Measurements from ENCODE around the gene SPATA16.

GRCh38 chr3:172989373-172989772 is 151.7 kb downstream of the SPATA16 start:
- TF ChIP-seq, protein P1, sequence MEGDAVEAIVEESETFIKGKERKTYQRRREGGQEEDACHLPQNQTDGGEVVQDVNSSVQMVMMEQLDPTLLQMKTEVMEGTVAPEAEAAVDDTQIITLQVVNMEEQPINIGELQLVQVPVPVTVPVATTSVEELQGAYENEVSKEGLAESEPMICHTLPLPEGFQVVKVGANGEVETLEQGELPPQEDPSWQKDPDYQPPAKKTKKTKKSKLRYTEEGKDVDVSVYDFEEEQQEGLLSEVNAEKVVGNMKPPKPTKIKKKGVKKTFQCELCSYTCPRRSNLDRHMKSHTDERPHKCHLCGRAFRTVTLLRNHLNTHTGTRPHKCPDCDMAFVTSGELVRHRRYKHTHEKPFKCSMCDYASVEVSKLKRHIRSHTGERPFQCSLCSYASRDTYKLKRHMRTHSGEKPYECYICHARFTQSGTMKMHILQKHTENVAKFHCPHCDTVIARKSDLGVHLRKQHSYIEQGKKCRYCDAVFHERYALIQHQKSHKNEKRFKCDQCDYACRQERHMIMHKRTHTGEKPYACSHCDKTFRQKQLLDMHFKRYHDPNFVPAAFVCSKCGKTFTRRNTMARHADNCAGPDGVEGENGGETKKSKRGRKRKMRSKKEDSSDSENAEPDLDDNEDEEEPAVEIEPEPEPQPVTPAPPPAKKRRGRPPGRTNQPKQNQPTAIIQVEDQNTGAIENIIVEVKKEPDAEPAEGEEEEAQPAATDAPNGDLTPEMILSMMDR (IDR thresholded peaks at IDR 0.05) = no peak
- TF ChIP-seq PRRX2 (CRISPR knock-in tag; IDR thresholded peaks at IDR 0.05) (no peak), CREB1 (CRISPR knock-in tag; IDR thresholded peaks at IDR 0.05) (no peak), JUN (CRISPR knock-in tag; IDR thresholded peaks at IDR 0.05) (no peak), SMAD3 (CRISPR knock-in tag; IDR thresholded peaks at IDR 0.05; ENCODE audit: borderline replicate concordance) (no peak), ZNF317 (CRISPR knock-in tag; IDR thresholded peaks at IDR 0.05; ENCODE audit: borderline replicate concordance, low read depth) (no peak), NFYB (CRISPR knock-in tag; conservative IDR thresholded peaks at IDR 0.05; ENCODE audit: low read depth) (no peak), USF1 (CRISPR knock-in tag; IDR thresholded peaks at IDR 0.05) (no peak), ZNF219 (CRISPR knock-in tag; IDR thresholded peaks at IDR 0.05; ENCODE audit: borderline replicate concordance) (no peak), EMX1 (CRISPR knock-in tag; IDR thresholded peaks at IDR 0.05) (no peak), NFATC4 (CRISPR knock-in tag; IDR thresholded peaks at IDR 0.05) (no peak)
- TF ChIP-seq, protein P2, sequence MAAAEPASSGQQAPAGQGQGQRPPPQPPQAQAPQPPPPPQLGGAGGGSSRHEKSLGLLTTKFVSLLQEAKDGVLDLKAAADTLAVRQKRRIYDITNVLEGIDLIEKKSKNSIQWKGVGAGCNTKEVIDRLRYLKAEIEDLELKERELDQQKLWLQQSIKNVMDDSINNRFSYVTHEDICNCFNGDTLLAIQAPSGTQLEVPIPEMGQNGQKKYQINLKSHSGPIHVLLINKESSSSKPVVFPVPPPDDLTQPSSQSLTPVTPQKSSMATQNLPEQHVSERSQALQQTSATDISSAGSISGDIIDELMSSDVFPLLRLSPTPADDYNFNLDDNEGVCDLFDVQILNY (CRISPR knock-in tag; IDR thresholded peaks at IDR 0.05) = no peak
- TF ChIP-seq, protein P3, sequence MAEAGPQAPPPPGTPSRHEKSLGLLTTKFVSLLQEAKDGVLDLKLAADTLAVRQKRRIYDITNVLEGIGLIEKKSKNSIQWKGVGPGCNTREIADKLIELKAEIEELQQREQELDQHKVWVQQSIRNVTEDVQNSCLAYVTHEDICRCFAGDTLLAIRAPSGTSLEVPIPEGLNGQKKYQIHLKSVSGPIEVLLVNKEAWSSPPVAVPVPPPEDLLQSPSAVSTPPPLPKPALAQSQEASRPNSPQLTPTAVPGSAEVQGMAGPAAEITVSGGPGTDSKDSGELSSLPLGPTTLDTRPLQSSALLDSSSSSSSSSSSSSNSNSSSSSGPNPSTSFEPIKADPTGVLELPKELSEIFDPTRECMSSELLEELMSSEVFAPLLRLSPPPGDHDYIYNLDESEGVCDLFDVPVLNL (CRISPR knock-in tag; IDR thresholded peaks at IDR 0.05; ENCODE audit: borderline replicate concordance, low read depth) = no peak
- TF ChIP-seq, protein P4, sequence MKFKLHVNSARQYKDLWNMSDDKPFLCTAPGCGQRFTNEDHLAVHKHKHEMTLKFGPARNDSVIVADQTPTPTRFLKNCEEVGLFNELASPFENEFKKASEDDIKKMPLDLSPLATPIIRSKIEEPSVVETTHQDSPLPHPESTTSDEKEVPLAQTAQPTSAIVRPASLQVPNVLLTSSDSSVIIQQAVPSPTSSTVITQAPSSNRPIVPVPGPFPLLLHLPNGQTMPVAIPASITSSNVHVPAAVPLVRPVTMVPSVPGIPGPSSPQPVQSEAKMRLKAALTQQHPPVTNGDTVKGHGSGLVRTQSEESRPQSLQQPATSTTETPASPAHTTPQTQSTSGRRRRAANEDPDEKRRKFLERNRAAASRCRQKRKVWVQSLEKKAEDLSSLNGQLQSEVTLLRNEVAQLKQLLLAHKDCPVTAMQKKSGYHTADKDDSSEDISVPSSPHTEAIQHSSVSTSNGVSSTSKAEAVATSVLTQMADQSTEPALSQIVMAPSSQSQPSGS (CRISPR knock-in tag; IDR thresholded peaks at IDR 0.05; ENCODE audit: borderline replicate concordance, low read depth) = no peak
